Stimulated activated CD8-positive, alpha-beta memory T cell treated with anti-CD3 and anti-CD28 coated beads, Interleukin-15, amount 100 ng/mL, for 4 hours (primary cell): Measurements from ENCODE around the gene PARD3B.

Source experiments
- DNase-seq, 2 donors: peaks; one replicate each; pipeline ENCODE4 v3.0.0-alpha.2; 2020; ENCODE audit warnings: low read depth in 2 of 2

PARD3B gene

DNA sequence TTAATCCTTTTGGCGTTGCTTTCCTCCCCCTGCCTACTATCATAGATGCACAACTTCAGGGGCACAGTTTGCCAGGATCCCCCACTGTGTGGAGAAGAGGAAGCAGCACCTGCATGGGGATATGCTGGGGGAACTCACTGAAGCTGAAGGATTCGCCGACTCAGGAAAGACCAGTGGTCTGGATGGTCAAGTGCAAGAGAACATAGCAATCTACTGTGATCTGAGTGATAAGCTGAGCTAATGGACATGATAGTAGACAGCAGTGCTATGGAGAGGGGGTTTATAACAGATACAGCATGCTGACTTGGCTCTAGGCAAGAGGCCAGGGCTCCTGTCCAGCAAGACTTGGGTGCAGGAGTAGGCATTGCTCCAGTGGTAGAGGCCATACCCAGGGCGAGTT is 1012.6 kb downstream of the PARD3B start:
- DNase-seq: no peak

DNA sequence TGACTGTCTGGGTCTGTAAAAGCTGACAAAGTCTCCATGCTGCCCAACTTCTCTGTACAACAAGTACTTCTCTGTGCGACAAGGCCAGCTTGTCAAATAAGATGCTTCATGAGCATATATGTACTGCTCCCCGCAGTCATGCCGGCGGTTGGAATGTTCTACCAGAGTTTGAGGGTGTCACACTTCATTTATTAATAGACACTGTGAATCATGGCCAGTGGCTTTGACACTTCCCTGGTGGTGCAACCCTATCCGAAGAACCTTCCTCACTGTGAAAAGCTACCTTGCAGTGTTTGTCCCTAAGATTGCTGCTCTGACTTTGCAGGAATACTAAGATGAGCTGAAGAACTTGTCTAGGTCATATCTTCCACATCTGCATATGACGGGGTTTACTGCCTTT is 1016.2 kb downstream of the PARD3B start:
- no peak for DNase-seq

DNA sequence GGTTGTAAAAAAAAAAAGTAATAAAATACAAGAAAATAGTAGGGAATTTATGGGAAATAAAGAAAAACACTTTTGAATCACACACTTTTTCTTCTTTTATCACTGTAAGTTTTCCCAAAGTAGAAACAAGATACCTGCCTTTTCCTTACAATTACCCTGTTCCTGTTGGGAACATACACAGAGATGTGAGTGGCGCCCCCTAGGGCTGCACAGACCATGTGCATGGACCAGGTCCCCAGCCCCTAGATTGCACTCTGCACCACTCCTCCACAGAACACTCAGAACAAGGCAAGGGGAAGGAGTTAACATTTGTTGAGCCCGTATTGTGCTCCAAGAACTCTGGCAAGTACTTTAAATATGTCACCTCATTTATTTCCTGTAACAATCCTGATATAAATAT is 1018.4 kb downstream of the PARD3B start:
- no peak for DNase-seq

DNA sequence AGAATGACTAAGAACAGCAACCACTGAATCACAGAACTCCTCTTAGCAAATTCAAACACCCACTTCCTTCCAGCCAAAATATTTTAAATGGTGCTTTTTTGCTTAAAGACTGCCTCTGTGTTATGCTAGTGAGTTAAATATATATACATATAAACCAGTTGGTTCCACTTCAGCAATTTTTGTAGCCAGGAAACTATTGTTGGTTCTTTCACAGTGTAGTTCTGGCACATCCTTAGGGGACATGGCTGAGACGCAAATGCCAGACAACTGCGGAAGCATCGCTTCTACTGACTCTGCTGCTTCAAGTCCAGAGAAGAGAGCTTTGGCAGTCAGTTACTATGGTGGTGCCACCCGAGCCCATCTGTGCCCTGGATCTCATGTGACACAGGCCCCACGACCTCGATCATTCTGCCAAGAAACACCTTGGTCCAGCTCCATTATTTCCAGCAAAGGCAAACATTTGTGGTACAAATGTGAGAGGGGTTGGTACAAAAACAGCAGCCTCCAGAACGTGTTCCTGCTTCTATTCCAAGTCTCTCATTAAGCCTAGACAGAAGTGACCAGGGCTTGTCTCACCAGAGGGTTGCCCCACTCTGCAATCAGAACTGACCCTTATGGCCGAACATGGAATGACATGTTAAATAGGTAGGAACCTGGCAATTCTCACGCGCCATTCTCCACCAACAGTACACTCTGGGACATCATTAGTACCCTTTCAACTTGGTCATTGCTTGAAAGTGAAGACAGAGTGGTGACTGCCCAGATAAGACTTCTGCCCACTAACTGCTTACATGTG is 1019.3 kb downstream of the PARD3B start:
- no peak for DNase-seq

DNA sequence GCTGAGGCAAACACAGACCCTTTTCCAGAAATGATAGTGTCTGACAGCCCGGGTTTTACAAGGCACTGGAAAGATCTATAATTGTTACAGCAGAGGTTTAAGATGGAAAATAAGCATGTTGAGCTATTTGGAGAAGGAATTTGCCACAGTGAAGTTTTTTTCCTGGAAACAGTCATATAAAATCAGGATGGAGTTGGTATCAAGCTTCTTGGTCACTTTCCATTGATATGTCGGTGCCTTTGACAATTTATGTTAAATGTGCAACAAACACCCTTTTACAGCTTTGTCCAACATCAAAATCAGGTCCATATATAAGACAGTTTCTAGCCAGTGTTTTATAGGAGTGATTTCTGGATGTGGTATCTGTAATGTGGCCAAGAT is 1019.9 kb downstream of the PARD3B start:
- no peak for DNase-seq

DNA sequence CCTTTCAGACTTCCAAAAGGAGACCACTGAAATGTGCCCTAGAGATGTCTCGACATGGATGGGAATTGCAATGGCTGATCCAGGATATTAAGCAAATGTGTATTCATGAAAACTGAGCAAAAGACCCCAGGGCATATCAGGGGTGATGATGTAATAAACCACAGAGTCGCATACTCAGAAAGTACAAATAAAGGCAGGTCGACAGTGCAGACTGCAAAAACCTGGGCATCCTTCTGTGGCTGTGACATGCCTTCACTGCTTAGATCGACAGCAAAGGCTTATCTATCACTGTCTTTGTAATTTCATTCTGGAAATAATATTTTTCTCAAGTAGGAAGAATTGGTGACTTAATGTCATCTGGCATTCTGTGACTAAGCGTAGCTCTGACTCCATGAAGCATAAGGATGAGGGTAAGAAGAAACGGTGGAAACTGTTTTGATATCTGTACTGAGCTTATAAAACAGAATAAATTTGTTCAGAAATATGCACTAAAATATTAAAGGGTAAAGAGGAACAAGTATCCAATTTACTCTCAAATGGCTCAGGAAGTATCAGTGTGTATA is 1021.4 kb downstream of the PARD3B start:
- DNase-seq: no peak

DNA sequence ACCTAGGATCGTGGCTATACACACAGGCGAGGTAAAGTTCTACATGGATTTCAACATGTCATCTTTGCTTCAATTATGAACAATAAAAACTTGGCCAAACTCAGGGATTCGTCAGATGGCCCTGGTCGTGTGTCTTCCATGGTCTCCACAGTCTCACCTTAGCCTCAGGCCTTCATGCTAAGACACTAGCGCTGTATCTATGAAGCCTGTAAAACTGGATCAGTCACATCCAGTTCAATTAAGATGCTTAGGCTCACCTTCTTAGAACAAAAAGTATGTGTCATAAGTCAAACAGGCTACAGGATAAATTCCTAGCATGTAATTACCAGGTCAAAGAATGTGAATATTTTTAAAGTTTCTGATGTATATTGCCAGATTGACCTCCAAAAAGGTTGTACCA is 1023.3 kb downstream of the PARD3B start:
- DNase-seq: no peak

DNA sequence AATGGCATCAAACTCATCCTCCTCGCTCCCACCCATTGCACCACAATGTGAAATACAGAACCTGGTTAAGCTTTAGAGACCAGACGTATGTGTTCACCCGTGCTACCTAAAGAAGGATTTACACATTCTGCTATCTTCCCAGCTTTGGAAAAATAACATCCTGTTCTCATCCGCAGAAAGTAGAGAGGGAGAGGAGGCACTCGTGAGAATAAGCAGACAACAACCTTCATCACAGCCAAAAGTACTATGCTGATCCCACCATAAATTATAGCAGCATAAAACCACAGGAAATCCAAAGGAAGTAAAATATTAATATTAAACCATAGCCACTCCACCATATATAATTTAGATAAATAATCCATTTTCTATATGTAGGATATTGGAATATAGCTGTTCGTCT is 1025.4 kb downstream of the PARD3B start:
- no peak for DNase-seq

DNA sequence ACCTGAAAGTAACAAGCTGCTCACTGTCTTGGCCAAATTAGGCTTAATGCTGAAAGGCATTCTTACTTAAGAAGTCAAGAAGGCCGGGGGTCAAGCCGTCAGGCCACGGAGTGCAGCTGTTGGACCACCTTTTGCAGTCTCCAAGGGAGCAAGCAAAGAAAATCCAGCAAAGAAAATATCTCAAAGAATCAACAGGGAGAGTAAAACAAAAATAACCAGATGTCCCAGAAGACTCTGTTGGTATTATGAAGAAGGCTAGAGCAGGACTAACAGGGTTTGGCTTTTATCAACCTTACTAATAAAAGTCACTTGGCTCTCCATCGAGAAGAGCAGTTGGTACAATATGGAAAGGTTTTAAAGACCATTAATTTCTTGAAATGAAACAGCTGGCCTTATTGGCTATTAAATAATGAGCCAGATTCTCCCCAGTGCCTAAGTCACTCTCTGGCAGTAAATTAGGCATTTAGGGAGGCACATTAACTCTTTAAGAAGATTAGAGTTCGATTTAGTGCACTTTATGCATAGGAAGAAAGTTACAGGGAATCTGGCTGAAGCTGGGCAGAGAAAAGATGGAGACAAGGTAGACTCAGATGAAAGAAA is 1026.2 kb downstream of the PARD3B start:
- no peak for DNase-seq

DNA sequence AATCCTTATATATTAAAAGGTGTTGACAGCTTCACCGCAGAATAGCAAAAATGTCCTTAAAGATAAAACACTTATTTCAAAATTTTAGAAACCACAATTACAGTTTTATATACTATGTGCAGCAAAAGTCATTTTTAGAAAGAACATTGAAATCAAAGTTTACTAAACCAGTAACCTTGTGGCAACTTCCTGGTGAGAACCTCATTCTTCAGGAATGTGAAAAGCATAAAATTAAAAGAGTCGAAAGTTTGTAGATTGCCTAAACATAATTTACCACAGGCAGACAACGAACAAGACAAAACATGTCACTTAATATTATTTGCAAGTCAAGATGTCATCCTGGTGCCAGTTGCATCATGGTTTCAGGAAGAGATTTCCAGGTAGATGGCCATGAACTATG is 1028.7 kb downstream of the PARD3B start:
- DNase-seq: no peak

DNA sequence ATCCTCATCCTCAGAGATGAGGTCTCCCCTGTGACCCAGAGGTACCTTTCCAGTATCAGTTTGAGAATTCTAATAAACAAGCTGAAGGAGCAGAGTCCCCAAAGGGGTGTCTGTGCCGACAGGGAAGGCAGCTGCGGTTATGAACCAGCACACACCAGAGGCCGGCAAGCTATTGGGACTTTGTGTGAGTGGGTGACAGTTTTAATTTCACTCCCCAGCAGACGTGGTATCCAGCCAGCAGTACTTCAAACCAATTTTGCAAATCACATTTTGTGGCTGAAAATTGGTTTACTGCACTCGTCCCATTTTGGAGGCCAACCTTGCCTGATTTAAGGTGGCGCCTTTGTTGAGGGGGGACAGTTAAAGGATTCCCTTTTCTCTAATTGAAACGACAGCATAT is 1034.1 kb downstream of the PARD3B start:
- no peak for DNase-seq

DNA sequence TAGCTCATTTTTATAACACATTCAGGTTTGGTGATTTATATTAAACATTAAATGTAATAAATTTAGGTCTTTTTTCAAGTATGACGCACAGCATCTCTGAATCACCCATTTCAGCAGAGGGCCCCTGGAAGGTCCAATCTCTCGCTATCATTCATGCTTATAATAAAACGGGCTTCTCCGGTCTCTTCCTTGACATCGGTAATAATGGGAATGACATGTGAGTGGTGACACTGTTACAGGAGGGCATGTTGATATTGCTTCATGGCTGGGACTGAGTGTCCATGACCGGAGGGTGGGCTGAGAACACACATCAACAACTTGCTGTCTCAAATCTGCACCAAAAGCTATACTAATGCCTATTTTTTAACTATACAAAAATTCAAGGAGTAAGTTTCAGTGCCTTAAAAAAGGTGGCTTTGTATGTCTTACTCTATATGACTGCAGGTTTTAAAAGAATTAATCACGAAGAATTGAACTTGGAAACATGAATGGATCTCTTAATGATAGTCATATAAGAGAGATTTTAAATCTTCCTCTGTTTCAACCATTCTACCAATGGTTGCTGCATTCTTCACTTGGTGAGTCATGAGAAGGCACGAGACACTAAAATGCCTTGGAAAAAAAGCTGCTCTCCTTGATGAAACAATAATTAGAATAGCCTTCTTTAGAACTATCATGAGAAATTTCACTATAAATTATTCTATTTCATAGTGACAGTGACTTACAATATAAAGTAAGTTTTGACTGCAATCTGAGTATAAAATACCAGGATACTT is 1035.1 kb downstream of the PARD3B start:
- no peak for DNase-seq

DNA sequence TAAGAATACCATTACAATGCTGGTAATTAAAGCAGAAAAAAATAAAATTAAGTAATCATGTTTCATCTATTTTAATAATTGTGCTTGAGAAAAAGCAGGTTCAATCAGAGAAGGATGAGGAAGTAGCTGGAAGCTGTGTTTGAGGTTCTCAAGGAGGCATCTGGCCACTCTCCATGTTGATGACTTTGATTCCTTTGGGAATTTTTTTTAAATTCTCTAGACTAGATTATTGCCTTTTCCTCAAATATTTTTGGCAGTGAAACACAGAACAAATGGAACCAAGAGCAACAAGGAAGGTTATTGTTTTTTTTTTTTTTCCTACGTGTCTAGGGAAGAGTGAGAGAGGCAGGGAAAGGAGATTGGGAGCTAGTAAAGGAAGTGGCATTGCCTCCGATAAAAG is 1037.1 kb downstream of the PARD3B start:
- DNase-seq: no peak

DNA sequence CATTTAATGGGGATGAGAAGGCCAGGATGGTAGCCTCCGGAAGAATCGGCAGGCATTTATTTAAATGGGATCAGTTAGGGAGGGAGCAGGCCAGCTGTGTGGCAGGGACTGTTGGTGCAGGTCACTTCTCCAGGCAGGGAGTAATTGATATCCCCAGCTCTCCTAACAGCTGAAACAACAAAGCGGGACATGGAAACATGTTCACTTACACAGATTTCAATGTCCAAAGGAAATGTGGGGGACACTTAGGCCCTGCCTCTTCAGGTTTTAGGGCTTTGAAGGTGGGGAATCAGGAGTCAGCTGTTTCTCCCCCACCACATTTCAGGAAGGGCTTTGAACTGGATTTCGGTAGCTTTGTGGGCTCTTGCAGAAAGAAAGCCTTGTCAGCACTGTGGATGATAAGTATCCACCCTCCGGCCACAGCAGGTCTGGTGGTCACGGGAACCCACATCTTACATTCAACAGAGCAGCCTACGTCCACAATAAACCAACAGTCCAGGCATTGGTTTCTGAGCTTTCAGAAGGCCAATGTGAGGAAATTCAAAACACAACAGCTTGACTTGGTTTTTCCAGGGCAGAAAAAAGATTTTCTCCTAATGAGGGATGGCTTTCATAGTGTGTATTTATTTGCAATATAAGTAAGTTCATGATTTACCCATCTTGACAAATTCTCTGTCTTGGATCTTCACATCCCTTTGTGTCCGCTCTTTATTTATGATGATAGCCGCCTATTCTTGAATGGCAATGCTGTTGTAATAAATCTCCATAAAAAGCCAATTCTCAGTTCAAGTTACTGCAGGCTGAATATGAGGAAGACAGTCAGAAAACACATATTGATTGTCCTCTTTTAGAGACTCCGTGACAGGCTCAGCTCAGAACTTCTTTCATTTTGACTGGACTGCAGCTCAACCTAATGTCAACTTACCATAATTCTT is 1040.4 kb downstream of the PARD3B start:
- no peak for DNase-seq

DNA sequence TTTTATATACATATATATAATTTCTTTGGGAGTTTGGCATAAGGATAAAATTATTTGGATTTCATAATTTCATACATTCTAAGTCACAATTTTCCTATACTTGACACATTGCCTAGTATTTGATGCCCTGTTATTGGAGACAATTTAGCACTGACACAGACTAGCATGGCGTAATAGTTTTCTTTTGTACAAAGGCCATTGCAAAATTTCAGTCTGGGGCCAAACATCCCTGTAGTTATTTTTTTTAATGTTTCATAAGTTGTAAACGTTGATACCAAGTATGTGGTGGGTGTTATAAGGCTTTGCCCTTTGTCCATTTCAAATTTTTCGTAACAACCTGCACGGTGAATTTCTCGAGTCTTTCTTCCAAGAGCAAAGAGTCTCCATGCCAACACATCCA is 1041.4 kb downstream of the PARD3B start:
- no peak for DNase-seq

DNA sequence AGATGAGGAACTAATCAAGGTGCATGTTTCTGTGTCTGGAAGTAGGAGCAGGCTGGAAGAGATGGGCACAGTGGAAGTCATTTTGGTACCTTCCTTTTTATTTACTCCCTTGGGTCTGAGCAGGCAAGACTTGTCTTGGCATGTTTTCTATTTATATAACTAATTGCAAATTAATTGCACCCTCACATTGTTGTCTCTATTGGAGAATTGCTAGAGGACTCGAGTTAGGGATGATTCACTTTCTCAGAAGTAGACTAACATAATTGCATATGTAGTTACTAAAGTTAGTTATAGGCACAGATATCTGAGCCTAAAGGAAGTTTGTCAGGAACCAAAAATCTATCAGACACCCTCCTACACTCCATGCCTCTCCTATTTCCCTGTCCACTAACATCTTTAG is 1044.2 kb downstream of the PARD3B start:
- DNase-seq: no peak

DNA sequence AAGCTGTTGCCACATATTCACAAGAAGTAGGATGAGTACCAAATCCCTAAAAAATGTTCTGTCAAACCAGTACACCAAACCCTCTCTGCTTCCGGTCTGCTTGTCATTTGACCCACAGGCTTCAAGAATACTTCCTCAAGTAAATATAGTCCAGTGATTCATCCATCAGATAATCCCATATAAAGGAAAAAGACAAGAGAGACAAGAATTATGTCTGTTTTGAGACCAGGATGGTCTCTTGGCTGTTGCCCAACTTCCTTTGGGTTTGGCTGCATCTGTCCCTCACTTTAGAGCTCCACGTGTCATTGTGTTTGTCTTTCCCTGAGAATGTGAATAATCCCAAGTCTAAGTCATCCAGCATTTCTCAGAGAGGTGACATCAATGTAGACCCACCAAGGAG is 1045.5 kb downstream of the PARD3B start:
- no peak for DNase-seq

DNA sequence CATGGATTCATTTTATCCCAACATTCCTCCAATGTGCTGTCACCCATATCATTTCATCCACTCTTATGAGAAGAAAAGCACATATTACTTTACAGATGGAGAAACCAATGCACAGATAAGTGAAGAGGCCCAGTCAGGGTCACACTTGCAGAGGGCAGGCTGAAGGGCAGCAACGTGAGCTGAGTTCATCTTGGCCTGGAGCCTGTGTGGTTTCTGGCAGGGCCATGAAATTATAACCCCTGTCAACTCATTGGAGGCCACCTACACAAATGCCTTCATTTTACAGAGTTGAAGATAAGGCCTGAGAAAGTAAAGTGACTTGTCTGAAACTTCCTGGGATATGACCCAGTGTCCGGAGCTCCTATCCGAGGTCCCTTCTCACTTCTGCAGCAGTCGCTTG is 1048.6 kb downstream of the PARD3B start:
- no peak for DNase-seq

DNA sequence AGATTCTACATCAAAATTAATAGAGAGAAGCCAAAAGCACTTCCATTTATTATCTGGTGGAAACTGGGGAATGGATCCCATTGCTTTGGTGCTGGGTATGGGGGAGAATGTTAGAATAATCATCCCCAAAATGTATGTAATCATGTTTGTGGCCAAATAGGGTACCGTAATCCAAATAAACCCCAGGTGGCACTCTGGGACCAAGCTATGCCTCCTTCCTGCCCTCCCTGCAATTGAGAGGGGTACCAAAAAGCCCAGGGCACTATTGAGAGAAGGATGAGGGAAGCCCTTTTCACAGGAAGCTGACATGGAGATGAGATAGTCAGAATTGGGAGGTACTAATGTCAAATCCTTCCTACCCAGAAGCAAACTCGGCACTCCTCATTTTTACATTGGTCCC is 1051.3 kb downstream of the PARD3B start:
- DNase-seq: no peak

DNA sequence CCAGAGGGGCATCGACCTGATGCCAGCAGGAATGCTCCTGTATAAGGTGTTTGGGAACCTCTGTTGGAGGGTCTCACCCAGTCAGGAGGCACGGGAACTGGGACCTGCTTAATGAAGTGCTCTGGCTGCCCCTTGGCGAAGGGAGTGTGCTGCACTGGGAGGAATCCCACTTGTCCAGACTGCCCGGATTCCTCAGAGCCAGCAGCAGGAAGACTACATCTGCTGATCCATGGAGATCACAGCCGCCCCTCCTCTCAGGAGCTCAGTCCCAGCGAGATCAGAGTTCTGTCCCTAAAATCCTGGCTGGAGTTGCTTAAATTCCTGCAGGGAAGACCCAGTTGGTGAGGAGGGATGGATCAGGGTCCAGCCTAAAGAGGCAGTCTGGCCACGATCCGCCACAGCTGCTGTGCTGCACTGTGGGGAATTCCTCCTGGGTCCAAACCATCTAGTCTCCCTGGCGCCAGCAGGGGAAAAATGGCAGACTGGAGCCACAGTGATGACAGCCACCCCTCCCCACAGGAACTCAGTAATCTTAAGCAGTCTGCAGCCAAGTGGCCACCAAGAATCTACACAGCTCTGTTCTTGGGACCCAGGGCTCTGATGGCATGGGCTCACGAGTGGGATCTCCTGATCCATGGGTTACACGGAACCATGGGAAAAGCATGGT is 1060.5 kb downstream of the PARD3B start:
- no peak for DNase-seq

DNA sequence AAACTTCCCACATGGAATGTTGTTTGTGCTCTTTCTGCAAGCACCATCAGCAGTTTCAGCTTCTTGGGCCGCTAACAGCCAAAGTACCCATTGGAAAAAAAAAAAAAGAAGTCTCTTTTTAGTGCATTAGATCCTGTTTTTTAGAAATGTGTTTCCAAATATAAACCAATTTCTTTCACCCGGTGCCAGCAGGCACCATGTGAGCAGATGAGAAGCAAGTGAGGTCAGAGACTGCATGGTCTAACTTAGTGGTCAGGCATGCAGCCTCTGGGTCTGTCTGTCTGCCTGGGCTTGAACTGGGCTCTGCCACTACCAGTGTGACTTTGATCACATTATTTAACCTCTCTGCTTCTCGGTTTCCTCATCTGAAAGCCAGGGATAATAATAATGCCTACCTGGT is 1061.9 kb downstream of the PARD3B start:
- DNase-seq: no peak
